HG03064 (cell line): ENCODE measurements around the gene R3HDM2.
"Not testable (repeated sequence)": the region's sequence is repeated elsewhere in the genome, so short reads cannot be mapped to it uniquely, and the experiment has no call there.

Experiments used
- ATAC-seq: cut with Tn5 transposase; IDR thresholded peaks from one replicate; pipeline ENCODE4 v1.9.1; 2021; ENCODE audit warnings: low read depth; ENCODE audit not compliant: unreplicated experiment

Gene R3HDM2

DNA sequence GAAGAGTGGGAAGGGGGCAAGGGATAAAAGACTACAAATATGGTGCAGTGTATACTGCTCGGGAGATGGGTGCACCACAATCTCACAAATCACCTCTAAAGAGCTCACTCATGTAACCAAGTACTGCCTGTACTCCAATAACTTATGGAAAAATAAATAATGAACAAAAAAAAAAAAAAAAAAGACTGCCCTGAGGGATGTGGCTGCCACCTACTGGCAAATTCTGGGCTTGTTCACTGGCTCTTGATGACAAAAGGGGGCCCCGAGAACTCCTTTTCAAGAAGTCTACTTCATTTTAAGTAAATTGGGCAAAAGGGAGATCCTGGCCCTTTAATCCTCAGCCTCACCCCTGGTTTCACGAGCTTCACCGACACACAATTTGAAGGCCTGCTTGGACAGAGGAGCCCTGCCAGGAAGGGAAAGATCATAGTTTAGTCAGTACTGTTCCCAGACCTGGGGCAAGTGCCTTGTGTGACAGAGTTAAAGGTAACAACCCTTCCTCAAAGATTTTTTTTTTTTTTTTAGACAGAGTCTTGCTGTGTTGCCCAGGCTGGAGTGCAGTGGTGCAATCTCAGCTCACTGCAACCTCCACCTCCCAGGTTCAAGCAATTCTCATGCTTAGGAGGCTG lies 153.8 kb downstream of the R3HDM2 start:
- ATAC-seq, result no peak

- not testable (repeated sequence) for ATAC-seq
Observed at GRCh38 chr12:57276233-57276632, 154.6 kb downstream of the R3HDM2 start.

- no peak for ATAC-seq
Observed at GRCh38 chr12:57273516-57273915, 157.3 kb downstream of the R3HDM2 start.

- ATAC-seq, result no peak
Observed at GRCh38 chr12:57272337-57273151, 158.3 kb downstream of the R3HDM2 start.

- no peak for ATAC-seq
Observed at GRCh38 chr12:57270966-57271470, 159.8 kb downstream of the R3HDM2 start.

DNA sequence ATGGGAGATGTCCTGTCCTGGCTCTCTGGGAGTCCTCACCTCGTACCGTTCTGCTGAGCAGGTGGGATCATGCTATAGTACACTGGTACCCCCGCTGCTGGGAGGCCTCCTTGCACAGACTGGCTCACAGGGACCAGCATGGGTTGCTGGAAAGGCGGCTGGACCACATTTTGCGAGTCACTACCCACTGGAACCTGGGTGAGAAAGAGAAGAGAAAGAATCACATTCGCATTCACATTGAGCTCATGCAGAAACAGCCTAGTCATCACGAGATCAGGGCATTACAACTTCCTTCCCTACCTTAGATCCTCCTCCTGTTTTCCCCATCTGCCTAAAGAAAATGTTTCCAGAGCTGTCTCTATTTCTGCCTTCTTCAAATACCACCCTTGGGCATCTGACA lies 162.6 kb downstream of the R3HDM2 start:
- no peak for ATAC-seq

DNA sequence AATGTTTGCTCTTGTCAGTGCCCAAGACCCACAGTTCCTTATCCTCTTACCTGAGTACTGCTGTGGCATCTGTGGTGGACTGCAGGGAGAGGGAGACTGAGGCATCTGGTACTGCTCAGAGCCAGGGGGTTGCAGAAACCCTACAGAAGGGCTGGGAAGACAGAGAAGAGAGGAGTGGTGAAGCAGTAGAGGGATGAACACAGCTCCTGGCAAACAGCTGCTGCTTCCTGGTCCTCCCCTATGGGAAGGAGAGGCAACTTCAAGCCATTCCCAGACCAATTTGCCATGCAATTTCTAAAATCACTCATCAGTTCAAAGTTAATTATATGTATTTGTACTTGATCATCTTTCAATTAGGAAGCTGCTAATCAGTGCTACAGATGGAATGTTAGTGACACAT lies 164.2 kb downstream of the R3HDM2 start:
- no peak for ATAC-seq

DNA sequence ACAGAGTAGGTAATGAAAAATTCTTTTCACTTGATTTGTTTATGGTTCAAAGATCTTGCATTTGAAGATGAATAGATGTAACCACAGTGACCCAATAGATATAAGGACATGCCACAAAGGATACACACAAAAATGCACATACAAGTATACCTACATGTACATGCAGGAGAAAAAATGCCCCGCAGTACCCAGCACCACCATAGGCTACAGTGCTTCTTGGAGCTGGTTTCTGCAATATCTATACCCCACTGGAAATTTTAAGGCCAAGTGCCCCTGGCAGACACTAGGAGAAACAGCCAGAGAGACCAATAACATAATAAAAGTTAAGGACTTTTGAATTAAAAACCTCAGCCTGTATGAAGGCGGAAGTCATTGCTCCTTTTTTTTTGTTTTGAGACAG lies 167.7 kb downstream of the R3HDM2 start:
- no peak for ATAC-seq

- ATAC-seq, result no peak
Observed at GRCh38 chr12:57262126-57262822, 168.6 kb downstream of the R3HDM2 start.

DNA sequence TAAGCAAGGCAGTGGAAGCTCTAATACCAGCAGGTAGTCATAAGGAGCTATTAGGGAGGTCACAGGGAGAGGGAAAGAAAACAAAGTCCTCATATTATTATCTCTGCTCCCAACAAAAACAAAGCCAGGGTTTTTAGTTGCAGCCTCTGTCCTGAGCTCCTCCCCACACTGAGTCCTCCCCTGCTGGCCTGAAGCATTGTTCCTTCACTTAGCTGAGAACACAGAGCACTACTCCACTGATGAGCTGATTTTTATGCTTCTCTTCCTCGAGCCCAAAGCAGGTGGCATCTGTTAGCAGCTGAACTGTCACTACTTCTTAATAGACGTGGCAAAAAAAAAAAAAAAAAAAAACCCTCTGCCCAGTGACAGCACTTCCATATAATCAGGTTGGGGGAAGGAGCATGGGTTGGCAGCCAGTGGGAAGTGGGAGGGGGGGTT lies 169.4 kb downstream of the R3HDM2 start:
- no peak for ATAC-seq

- no peak for ATAC-seq
Observed at GRCh38 chr12:57260366-57260765, 170.5 kb downstream of the R3HDM2 start.

DNA sequence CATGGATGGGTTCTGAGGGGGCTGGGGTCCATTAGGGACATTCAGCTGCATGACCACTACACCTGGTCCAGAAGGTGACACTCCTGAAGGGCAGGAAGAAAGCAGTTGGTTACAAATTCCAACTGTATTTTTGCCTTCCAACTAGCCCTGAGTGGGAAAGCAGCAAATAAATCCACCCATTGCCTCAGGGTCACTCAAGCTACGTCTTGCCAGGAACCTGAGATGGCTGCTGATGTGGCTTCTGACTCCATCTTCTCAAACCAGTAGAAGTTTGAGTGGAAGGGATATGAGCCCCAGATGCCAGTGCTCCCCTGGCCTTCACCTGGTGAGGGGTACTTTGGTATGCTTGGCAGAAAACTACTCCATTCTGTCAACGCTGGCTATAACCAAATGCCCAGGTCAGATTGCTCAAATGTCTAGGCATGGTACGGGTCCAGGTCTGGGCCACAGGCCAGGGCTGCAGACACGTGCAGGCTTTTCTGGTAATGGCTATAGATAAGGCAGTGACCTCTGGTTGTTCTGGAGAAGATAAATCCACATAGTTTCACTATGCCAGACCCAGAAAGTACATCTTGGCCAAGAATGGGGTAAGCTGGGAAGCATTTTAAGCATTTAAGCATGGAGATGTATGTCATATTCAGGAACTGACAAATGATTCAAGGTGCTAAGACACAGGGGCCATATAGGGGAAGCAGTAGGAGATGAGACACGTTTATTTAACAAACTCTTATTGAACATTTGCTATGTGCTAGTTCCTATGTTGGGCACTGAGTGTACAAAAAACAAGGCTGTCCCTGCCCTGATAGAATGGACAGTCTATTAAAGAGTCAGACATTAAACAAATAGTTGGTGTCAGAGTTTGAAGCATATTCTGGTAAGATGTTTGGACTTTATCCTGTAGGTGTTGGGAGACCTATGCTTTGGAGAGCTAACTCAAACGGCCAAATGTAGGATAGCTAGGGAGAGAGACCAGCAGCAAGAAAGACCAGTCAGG lies 171.6 kb downstream of the R3HDM2 start:
- no peak for ATAC-seq

GRCh38 chr12:57255916-57256315 lies 174.9 kb downstream of the R3HDM2 start:
- no peak for ATAC-seq

GRCh38 chr12:57254506-57255280 lies 176.2 kb downstream of the R3HDM2 start:
- ATAC-seq, result no peak

DNA sequence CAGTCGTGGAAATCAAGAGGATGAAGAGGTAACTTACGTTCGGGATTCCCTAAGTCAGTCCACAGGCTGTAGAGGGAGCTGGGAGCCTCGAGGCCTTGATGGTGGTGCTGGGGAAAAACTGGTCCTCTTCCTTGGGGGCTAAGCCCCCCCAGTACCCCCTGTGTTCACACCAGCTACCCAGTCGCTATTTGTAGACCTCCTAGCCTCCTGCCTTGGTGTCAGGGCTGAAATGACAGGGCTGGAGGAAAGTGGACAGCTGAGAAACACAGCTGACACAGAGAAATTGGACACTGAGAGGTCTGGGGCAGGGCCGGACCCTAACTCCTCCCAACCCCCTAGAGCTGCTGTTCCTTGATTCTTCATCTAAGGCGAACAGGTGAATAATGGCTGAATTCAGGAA lies 179.9 kb downstream of the R3HDM2 start, which contains the start of gene STAC3:
Gene STAC3, minus strand, starts transcription at position 232 of the 400 bp plus-strand sequence. CDS start 1,551 bp downstream, outside the sequence.
- no peak for ATAC-seq

DNA sequence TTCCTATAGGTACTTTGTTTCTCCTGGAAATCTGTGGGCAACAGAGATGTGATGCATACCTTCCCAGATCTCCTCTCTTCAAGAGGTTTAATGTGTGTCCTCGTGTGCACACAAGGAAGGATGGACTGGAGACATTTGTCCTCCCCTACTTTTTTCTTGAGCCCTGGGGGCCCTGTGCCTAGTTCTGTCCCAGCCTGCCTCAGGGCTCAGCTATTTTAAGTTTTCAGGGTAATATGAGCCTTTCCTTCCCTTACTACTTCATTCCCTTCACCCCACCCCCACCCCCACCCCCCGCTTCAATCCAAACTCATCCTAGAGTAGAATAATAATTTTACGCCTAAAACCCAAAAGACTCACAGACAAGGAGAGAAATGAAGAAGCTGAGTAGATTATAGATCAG lies 180.3 kb downstream of the R3HDM2 start:
- no peak for ATAC-seq

DNA sequence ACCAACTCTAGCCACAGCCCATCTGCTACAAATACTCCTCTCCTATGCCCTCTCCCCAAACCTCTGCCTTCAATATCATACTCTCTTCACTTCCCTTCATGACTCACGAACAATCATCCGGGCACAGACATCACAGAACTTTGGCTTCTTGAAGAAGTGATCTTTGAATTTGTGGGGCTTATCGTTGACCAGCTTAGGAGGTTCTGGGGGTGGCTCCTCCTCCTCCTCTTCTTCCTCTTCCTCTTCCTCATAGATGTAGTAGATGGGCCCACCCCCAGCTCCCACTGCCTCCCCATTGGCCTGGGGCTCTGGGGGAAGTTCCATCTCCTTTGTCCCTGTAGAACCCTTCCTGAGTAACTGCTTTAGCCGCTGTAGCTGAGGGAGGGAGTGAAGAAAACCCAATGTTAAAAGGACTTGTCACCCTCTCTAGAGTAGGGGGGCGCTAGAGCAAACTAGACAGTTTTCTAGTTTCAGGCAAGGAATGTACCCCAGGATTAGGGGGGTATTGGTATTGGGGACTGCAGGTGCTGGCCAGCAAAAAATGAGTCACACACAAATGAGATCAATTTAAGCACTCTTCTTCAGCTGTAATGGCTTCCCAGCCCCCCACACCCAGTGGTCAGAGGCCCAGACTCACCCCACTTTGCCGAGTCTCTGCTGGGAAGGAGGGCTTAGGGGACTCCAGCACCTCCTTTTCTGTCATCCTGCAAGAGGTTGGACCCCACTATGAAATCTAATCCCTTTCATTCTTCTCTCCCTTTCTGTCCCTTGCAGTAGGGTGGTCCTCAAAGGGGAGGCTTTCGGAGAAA lies 181.7 kb downstream of the R3HDM2 start:
- no peak for ATAC-seq

- no peak for ATAC-seq
Observed at GRCh38 chr12:57247041-57247440, 183.8 kb downstream of the R3HDM2 start.
